ENCODE measurements around the gene OSBPL5.

The OSBPL5 gene

DNA sequence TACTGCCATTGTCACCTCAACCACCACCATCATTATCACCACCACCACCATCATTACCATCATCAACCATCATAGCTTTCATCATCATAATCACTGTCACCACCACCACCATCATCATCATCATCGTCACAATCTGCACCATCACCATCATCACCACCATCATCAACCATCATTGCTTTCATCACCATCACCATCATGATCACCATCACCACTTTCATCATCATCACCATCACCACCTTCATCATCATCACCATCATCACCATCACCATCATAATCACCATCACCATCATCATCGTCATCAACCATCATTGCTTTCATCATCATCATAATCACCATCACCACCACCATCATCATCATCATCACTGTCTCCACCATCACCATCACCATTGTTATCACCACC lies 8.7 kb upstream of the OSBPL5 start:
- TF ChIP-seq, protein P1, sequence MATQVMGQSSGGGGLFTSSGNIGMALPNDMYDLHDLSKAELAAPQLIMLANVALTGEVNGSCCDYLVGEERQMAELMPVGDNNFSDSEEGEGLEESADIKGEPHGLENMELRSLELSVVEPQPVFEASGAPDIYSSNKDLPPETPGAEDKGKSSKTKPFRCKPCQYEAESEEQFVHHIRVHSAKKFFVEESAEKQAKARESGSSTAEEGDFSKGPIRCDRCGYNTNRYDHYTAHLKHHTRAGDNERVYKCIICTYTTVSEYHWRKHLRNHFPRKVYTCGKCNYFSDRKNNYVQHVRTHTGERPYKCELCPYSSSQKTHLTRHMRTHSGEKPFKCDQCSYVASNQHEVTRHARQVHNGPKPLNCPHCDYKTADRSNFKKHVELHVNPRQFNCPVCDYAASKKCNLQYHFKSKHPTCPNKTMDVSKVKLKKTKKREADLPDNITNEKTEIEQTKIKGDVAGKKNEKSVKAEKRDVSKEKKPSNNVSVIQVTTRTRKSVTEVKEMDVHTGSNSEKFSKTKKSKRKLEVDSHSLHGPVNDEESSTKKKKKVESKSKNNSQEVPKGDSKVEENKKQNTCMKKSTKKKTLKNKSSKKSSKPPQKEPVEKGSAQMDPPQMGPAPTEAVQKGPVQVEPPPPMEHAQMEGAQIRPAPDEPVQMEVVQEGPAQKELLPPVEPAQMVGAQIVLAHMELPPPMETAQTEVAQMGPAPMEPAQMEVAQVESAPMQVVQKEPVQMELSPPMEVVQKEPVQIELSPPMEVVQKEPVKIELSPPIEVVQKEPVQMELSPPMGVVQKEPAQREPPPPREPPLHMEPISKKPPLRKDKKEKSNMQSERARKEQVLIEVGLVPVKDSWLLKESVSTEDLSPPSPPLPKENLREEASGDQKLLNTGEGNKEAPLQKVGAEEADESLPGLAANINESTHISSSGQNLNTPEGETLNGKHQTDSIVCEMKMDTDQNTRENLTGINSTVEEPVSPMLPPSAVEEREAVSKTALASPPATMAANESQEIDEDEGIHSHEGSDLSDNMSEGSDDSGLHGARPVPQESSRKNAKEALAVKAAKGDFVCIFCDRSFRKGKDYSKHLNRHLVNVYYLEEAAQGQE (IDR thresholded peaks at IDR 0.05; ENCODE audit: insufficient read depth in 1 of 2, low read depth in 2 of 2, low read length in 2 of 2) = no peak
- TF ChIP-seq FOXP2 (optimal IDR thresholded peaks at IDR 0.05; ENCODE audit: borderline replicate concordance, extremely low read depth, extremely low read length, insufficient read depth) = no peak
- TF ChIP-seq SIN3A (IDR thresholded peaks at IDR 0.05; ENCODE audit: borderline replicate concordance, insufficient read depth, low read length) = no peak
- TF ChIP-seq TAF1 (IDR thresholded peaks at IDR 0.05; ENCODE audit: borderline replicate concordance, insufficient read depth, low read length) = no peak
- no peak for TF ChIP-seq POLR2AphosphoS5 (IDR thresholded peaks at IDR 0.05; ENCODE audit: low read depth, low read length)

DNA sequence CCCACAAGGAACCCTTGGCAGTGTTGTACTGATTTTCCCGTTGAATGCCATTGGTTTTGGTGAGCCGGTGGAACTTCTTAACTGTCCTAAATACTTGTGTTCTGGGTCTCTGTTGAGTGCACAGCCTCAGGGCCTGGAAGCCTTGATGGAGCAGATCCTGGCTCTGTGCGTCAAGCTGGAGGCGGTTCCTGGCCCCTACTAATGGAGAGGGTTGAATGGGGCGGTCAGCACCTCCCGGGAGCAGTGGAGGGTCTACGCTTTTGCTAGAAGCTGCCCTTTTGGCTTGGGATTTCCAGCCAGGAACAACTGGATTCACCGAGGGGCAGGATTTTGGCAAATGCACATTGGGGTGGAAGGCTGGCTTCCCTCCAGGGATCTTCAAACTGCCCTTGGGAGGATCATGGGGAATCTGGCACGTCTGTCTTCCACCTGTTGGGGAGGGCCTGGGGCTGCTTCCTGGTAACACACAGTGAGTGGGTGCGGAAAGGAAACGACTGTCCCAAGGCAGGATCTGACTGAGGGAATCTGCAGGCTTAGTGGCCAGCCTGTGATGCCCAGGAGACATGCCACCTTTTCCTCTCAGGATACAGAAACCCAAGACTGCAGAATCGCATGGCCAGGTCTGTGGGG lies 6.9 kb upstream of the OSBPL5 start:
- no peak for TF ChIP-seq SIN3A (IDR thresholded peaks at IDR 0.05; ENCODE audit: borderline replicate concordance, insufficient read depth, low read length)
- TF ChIP-seq TAF1 (IDR thresholded peaks at IDR 0.05; ENCODE audit: borderline replicate concordance, insufficient read depth, low read length) = no peak
- TF ChIP-seq FOXP2 (optimal IDR thresholded peaks at IDR 0.05; ENCODE audit: borderline replicate concordance, extremely low read depth, extremely low read length, insufficient read depth) = no peak
- no peak for TF ChIP-seq POLR2AphosphoS5 (IDR thresholded peaks at IDR 0.05; ENCODE audit: low read depth, low read length)
- TF ChIP-seq, protein P1 (IDR thresholded peaks at IDR 0.05; ENCODE audit: insufficient read depth in 1 of 2, low read depth in 2 of 2, low read length in 2 of 2) = no peak

DNA sequence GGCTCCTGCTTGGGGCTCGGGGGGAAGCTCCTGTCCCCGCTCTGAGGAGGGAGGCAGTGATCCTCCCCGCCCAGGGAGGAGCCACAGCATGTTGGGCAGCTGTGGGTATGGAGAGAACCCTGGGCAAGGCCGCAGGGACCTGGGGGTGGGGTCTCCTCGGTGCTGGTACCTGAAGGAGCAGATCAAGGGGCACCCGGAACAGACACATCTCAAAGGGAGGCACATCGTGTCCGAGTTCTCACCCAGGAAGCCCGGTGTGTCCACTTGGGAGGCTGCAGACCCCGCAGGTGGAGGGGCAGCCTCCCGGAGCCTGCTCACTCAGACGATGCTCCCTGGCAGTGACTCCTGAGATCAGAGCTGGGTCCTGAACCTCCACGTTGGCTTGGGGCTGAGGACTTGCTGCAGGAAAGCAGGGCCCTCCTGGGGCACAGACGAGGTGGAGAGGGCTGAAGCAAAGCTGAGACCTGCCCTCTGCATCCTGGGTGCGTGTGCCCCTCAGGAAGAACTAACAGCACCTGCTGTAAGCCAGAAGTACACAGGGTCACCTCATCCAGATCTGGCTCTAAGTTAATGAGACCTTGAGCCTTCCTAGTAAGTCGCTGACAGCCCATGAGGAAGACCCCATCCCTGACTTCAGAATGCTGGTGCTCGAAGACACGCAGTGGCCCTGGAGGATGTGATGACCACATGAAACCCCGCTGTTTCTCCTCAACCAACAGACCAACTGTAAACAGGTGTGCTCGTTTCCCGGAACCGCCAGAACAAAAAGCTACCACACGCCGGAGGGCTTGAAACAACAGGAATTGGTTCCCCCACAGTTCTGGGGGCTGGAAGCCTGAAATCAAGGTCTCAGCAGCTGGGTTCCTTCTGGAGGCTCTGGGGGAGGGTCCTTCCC lies 5.9 kb upstream of the OSBPL5 start:
- TF ChIP-seq SIN3A (IDR thresholded peaks at IDR 0.05; ENCODE audit: borderline replicate concordance, insufficient read depth, low read length) (no peak), TAF1 (IDR thresholded peaks at IDR 0.05; ENCODE audit: borderline replicate concordance, insufficient read depth, low read length) (no peak), FOXP2 (optimal IDR thresholded peaks at IDR 0.05; ENCODE audit: borderline replicate concordance, extremely low read depth, extremely low read length, insufficient read depth) (no peak)

DNA sequence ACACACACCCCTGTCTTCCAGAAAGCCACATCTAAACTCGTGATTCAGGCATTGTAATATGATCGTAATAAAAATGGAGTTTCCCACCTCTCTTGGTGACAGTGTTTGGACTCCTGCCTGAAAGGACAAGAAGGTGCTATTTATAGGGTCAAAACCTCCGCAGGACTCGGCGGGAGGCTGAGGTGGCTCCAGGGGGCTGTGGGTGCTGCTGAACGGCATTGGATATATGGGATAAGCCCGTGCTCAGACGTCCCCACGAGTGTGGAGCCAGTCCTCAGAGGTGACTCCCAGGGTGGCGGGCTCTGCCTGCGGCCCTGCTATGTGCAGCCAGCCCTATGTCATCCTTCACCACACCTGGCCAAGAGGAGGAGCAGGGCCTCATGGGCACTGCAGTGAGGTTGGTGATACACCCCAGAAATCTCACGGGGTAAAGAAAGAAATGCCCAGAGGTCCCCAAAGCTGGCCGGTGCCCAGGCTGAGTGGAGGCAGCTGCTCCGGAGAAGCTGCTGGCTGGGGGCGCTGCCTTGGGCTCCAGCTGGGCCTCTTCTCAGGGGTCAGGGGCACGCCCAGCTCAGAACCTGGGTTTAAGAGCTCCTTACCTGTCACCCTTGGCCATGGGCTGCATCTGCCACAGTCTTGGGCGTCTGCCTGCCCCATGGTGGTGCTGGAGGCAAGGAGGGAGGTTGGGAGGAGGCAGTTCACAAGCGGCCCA lies 5.1 kb upstream of the OSBPL5 start:
- TF ChIP-seq FOXP2 (optimal IDR thresholded peaks at IDR 0.05; ENCODE audit: borderline replicate concordance, extremely low read depth, extremely low read length, insufficient read depth) (no peak), TAF1 (IDR thresholded peaks at IDR 0.05; ENCODE audit: borderline replicate concordance, insufficient read depth, low read length) (no peak), POLR2AphosphoS5 (IDR thresholded peaks at IDR 0.05; ENCODE audit: low read depth, low read length) (no peak), SIN3A (IDR thresholded peaks at IDR 0.05; ENCODE audit: borderline replicate concordance, insufficient read depth, low read length) (no peak)
- TF ChIP-seq, protein P1 (IDR thresholded peaks at IDR 0.05; ENCODE audit: insufficient read depth in 1 of 2, low read depth in 2 of 2, low read length in 2 of 2) = no peak

All from PFSK-1 (cell line).